HepG2 (cell line): ENCODE results near the gene DLG2. TPM values are rescaled to one million over a fixed set of nuclear protein-coding genes. Genes with fewer than 3 reads are reported as not detected.

ENCODE experiments used
- ATAC-seq: fragments of 200-7000 bp; cut with Tn5 transposase; 3 replicates; pipeline ENCODE4 v1.9.1; 2020; ENCODE audit warnings: mild to moderate bottlenecking, moderate library complexity
- BruUV-seq: library from RNA; stranded (reverse); fragments of 400-500 nt; replicated peaks from 2 replicates; lab custom pipeline; 2021; lab: Mats Ljungman, UMichigan
- CTCF ChIA-PET: fragments of 300-600 bp; formaldehyde crosslinking; extraction: SDS; loops from one replicate; lab custom pipeline; 2021; ENCODE audit warnings: low total read pairs, inconsistent platforms, low intra/inter-chr PET ratio; lab: Yijun Ruan, JAX
- POLR2A ChIA-PET: fragments of 350-600 bp; sonication (Branson Sonifier 250); formaldehyde crosslinking; loops from one replicate; lab custom pipeline; 2020; ENCODE audit warnings: antibody characterized with exemption, inconsistent platforms; lab: Yijun Ruan, JAX
- DNase-seq: peaks from one replicate; pipeline ENCODE4 v3.0.0-alpha.2; 2015; ENCODE audit warnings: low spot score
- FAIRE-seq: peaks from 3 replicates; lab custom pipeline; 2011; peaks lifted over from hg19 to GRCh38; lab: Jason Lieb, UNC
- H2AFZ ChIP-seq: one replicate; pipeline ENCODE4 v1.6.1; 2011; ENCODE audit warnings: low read length, inconsistent platforms
- H3K27ac ChIP-seq: fragments of 300-600 bp; 3 replicates; pipeline ENCODE4 v1.8.0; 2011; ENCODE audit warnings: mixed run types, mild to moderate bottlenecking, mixed read lengths, low read length, inconsistent platforms; ENCODE audit not compliant: insufficient read depth; ENCODE audit errors: extremely low read length
- H3K27me3 ChIP-seq, 2 experiments: fragments of 200-600 bp in 1 of 2; 2 replicates in 1 of 2; 3 replicates in 1 of 2; pipeline versions ENCODE4 v1.6.0 to v1.8.0; 2011; ENCODE audit warnings: low read length in 2 of 2, mild to moderate bottlenecking in 2 of 2, moderate library complexity in 2 of 2, inconsistent platforms in 1 of 2; ENCODE audit not compliant: insufficient read depth in 2 of 2, control insufficient read depth in 1 of 2
- H3K36me3 ChIP-seq, 2 experiments: fragments of 200-600 bp in 1 of 2; replicated peaks in 1 of 2; 2 replicates in 1 of 2; 3 replicates in 1 of 2; pipeline versions ENCODE4 v1.5.1 to v1.8.0; 2011; ENCODE audit warnings: low read length in 2 of 2, inconsistent platforms in 1 of 2; ENCODE audit not compliant: insufficient read depth in 2 of 2, control insufficient read depth in 1 of 2
- H3K4me1 ChIP-seq: 2 replicates; pipeline ENCODE4 v1.5.1; 2012; ENCODE audit warnings: low read length, inconsistent platforms; ENCODE audit not compliant: insufficient read depth
- H3K4me2 ChIP-seq: 2 replicates; pipeline ENCODE4 v1.6.0; 2011; ENCODE audit warnings: low read depth, low read length, inconsistent platforms
- H3K4me3 ChIP-seq, 3 experiments: fragments of 200-600 bp in 1 of 3; sonication (generic), shearing (Covaris generic) in 1 of 3; replicated peaks in 1 of 3; 2 replicates each; pipeline ENCODE4 v1.5.1; 2011 to 2016; ENCODE audit warnings: low read length in 3 of 3, inconsistent platforms in 2 of 3, low read depth in 2 of 3, mild to moderate bottlenecking in 2 of 3, control low read depth in 1 of 3, mixed read lengths in 1 of 3; ENCODE audit not compliant: insufficient read depth in 1 of 3
- H3K79me2 ChIP-seq: one replicate; pipeline ENCODE4 v1.6.1; 2011; ENCODE audit warnings: low read length, inconsistent platforms; ENCODE audit not compliant: insufficient read depth
- H3K9ac ChIP-seq: 2 replicates; pipeline ENCODE4 v1.6.0; 2011; ENCODE audit warnings: mild to moderate bottlenecking, low read depth, low read length, inconsistent platforms; ENCODE audit not compliant: insufficient read depth
- H3K9me3 ChIP-seq: 2 replicates; pipeline ENCODE4 v1.5.1; 2012; ENCODE audit warnings: mild to moderate bottlenecking, low read length
- H4K20me1 ChIP-seq: 2 replicates; pipeline ENCODE4 v1.6.0; 2011; ENCODE audit warnings: inconsistent platforms, mild to moderate bottlenecking, low read length, moderate library complexity; ENCODE audit not compliant: insufficient read depth
- CEBPB ChIP-seq: IDR thresholded peaks from 2 replicates; pipeline ENCODE4 v1.6.1; 2011; ENCODE audit warnings: low read depth, low read length, improper control_type of control experiment, borderline replicate concordance
- DR1 ChIP-seq: sonication (generic); formaldehyde crosslinking; IDR thresholded peaks from 2 replicates; pipeline ENCODE4 v1.8.0; 2021; ENCODE audit warnings: mild to moderate bottlenecking, missing genetic modification reagents, inconsistent platforms
- GLI4 ChIP-seq: sonication (generic); formaldehyde crosslinking; IDR thresholded peaks from 2 replicates; pipeline ENCODE4 v1.5.1; 2020; ENCODE audit warnings: missing genetic modification reagents, mild to moderate bottlenecking, moderate library complexity, borderline replicate concordance
- HDAC2 ChIP-seq: sonication (generic); formaldehyde crosslinking; IDR thresholded peaks from 2 replicates; pipeline ENCODE4 v1.4.0; 2020; ENCODE audit warnings: missing genetic modification reagents
- HNRNPH1 ChIP-seq: fragments of 200-400 bp; formaldehyde crosslinking; optimal IDR thresholded peaks from 2 replicates; pipeline ENCODE3; 2017; ENCODE audit warnings: mild to moderate bottlenecking, low read depth, low read length
- IKZF4 ChIP-seq: sonication (generic); formaldehyde crosslinking; IDR thresholded peaks from 2 replicates; pipeline ENCODE4 v1.5.1; 2020; ENCODE audit warnings: borderline replicate concordance, mild to moderate bottlenecking, low read depth, missing genetic modification reagents; ENCODE audit errors: not compliant biosample characterization
- KDM2A ChIP-seq: sonication (generic); formaldehyde crosslinking; IDR thresholded peaks from 2 replicates; pipeline ENCODE4 v1.4.0; 2020; ENCODE audit warnings: low read depth, missing genetic modification reagents, borderline replicate concordance
- MYNN ChIP-seq: sonication (generic); formaldehyde crosslinking; IDR thresholded peaks from 2 replicates; pipeline ENCODE4 v1.4.0; 2020; ENCODE audit warnings: mild to moderate bottlenecking, low read depth, missing genetic modification reagents
- SRF ChIP-seq: IDR thresholded peaks from 2 replicates; pipeline ENCODE4 v1.6.1; 2011; ENCODE audit warnings: mild to moderate bottlenecking, low read depth, low read length, moderate library complexity
- ZNF280D ChIP-seq: sonication (generic); formaldehyde crosslinking; IDR thresholded peaks from 2 replicates; pipeline ENCODE4 v1.5.1; 2020; ENCODE audit warnings: mild to moderate bottlenecking, missing genetic modification reagents
- ZNF367 ChIP-seq: sonication (generic); formaldehyde crosslinking; IDR thresholded peaks from 2 replicates; pipeline ENCODE4 v1.4.0; 2020; ENCODE audit warnings: missing genetic modification reagents, borderline replicate concordance
- ZNF496 ChIP-seq: sonication (generic); formaldehyde crosslinking; IDR thresholded peaks from 2 replicates; pipeline ENCODE4 v1.8.1; 2023; ENCODE audit warnings: mild to moderate bottlenecking, moderate library complexity, missing genetic modification reagents; ENCODE audit not compliant: insufficient replicate concordance
- WGBS: methylation state at CpG from one replicate; pipeline ENCODE4 v1.1.6; 2017; ENCODE audit warnings: low lambda C conversion rate; 5-methylcytosine and 5-hydroxymethylcytosine counted together
- in situ Hi-C: cut with HindIII; loops from 2 replicates; pipeline ENCODE4 v1.10.0; 2017; ENCODE audit warnings: low pct_unique_long_range_greater_than_20kb; ENCODE audit not compliant: extremely low pct_ligation_motif_present
- intact Hi-C: fragments of 100-400 bp; cut with micrococcal nuclease; formaldehyde crosslinking; loops from one replicate; pipeline ENCODE4 v1.10.0; 2022; ENCODE audit not compliant: unreplicated experiment
- polyA plus RNA-seq, 8 experiments: library from polyadenylated mRNA; depleted of rRNA in 3 of 8; stranded (reverse) in 7 of 8; unstranded in 1 of 8; fragments of >200 nt; fragmentation: Illumina TruSeq in 4 of 8; extraction: Trizol in 4 of 8; gene quantifications; 2 replicates each; pipeline versions ENCODE4 v1.2.1 to v1.2.3, GENCODE V29; 2011 to 2016; ENCODE audit warnings: low read depth in 4 of 8, missing spikeins in 1 of 8, mixed read lengths in 1 of 8; ENCODE audit not compliant: insufficient read depth in 1 of 8
- total RNA-seq, 5 experiments: library from RNA; depleted of rRNA; stranded (reverse); fragments of >200 nt; fragmentation: Illumina TruSeq; extraction: Trizol; gene quantifications; 2 replicates each; pipeline ENCODE4 v1.2.3, GENCODE V29; 2016; ENCODE audit warnings: low read depth in 1 of 5
- TF ChIP-seq, protein P1 (sequence below): conservative IDR thresholded peaks from 2 replicates; pipeline ENCODE4 v1.6.1; 2018; ENCODE audit warnings: missing genetic modification reagents
- TF ChIP-seq, protein P2 (sequence below): sonication (generic); formaldehyde crosslinking; IDR thresholded peaks from 2 replicates; pipeline ENCODE4 v1.4.0; 2020; ENCODE audit warnings: missing genetic modification reagents, borderline replicate concordance
- TF ChIP-seq, protein P3 (sequence below): sonication (generic); formaldehyde crosslinking; IDR thresholded peaks from 2 replicates; pipeline ENCODE4 v1.5.1; 2020; ENCODE audit warnings: mild to moderate bottlenecking, missing genetic modification reagents, borderline replicate concordance

DLG2 gene
- total and polyA plus RNA-seq, 2 of the 13 experiments (the other 11 are each of a cell fraction or from before 2014, with no cell fraction given) = 0.46 to 1.0 TPM

- no TSS peak for BruUV-seq
- Histone ChIP-seq H3K4me2 (no peak overlapping the region), H3K9me3 (no peaks in the 10 kb centered on the region), H3K79me2 (no peaks in the 10 kb centered on the region), H3K27me3 (no peaks in the 10 kb centered on the region), H2AFZ (no peak overlapping the region), H3K4me1 (no peaks in the 10 kb centered on the region), H3K4me3 (no peak overlapping the region), H3K9ac (no peak overlapping the region), H3K27ac (no peak overlapping the region), H3K36me3 (no peaks in the 10 kb centered on the region), H4K20me1 (no peaks in the 10 kb centered on the region)
- CTCF ChIA-PET = no interaction called here
- intact Hi-C loops (no loop called here), in situ Hi-C loops (loop anchor here (25.0 kb wide), 1 partner anchor 794 kb away; no protein-coding TSS in a partner anchor)
- POLR2A ChIA-PET = no interaction called here
- FAIRE-seq (no peak), ATAC-seq (no peak), DNase-seq (no peak)
- no peak for TF ChIP-seq GLI4 (CRISPR knock-in tag)
- no peak for TF ChIP-seq SRF
- no peak for TF ChIP-seq IKZF4 (CRISPR knock-in tag)
- TF ChIP-seq CEBPB = no peak
- TF ChIP-seq, protein P1, sequence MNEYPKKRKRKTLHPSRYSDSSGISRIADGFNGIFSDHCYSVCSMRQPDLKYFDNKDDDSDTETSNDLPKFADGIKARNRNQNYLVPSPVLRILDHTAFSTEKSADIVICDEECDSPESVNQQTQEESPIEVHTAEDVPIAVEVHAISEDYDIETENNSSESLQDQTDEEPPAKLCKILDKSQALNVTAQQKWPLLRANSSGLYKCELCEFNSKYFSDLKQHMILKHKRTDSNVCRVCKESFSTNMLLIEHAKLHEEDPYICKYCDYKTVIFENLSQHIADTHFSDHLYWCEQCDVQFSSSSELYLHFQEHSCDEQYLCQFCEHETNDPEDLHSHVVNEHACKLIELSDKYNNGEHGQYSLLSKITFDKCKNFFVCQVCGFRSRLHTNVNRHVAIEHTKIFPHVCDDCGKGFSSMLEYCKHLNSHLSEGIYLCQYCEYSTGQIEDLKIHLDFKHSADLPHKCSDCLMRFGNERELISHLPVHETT (CRISPR knock-in tag) = no peak
- TF ChIP-seq, protein P2, sequence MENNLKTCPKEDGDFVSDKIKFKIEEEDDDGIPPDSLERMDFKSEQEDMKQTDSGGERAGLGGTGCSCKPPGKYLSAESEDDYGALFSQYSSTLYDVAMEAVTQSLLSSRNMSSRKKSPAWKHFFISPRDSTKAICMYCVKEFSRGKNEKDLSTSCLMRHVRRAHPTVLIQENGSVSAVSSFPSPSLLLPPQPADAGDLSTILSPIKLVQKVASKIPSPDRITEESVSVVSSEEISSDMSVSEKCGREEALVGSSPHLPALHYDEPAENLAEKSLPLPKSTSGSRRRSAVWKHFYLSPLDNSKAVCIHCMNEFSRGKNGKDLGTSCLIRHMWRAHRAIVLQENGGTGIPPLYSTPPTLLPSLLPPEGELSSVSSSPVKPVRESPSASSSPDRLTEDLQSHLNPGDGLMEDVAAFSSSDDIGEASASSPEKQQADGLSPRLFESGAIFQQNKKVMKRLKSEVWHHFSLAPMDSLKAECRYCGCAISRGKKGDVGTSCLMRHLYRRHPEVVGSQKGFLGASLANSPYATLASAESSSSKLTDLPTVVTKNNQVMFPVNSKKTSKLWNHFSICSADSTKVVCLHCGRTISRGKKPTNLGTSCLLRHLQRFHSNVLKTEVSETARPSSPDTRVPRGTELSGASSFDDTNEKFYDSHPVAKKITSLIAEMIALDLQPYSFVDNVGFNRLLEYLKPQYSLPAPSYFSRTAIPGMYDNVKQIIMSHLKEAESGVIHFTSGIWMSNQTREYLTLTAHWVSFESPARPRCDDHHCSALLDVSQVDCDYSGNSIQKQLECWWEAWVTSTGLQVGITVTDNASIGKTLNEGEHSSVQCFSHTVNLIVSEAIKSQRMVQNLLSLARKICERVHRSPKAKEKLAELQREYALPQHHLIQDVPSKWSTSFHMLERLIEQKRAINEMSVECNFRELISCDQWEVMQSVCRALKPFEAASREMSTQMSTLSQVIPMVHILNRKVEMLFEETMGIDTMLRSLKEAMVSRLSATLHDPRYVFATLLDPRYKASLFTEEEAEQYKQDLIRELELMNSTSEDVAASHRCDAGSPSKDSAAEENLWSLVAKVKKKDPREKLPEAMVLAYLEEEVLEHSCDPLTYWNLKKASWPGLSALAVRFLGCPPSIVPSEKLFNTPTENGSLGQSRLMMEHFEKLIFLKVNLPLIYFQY = no peak
- no peak for TF ChIP-seq HDAC2 (CRISPR knock-in tag)
- TF ChIP-seq ZNF367 (CRISPR knock-in tag) = no peak
- no peak for TF ChIP-seq DR1 (CRISPR knock-in tag)
- no peak for TF ChIP-seq ZNF280D (CRISPR knock-in tag)
- TF ChIP-seq MYNN (CRISPR knock-in tag) = no peak
- TF ChIP-seq, protein P3, sequence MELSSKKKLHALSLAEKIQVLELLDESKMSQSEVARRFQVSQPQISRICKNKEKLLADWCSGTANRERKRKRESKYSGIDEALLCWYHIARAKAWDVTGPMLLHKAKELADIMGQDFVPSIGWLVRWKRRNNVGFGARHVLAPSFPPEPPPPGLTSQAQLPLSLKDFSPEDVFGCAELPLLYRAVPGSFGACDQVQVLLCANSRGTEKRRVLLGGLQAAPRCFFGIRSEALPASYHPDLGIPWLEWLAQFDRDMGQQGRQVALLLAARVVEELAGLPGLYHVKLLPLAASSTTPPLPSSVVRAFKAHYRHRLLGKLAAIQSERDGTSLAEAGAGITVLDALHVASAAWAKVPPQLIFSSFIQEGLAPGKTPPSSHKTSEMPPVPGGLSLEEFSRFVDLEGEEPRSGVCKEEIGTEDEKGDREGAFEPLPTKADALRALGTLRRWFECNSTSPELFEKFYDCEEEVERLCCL (CRISPR knock-in tag) = no peak
- no peak for TF ChIP-seq ZNF496
- no peak for TF ChIP-seq KDM2A
- no peak for TF ChIP-seq HNRNPH1
- 1% methylated on average over 2 of the region's 2 CpGs for WGBS
Measured at GRCh38 chr11:84793318-84793717, 833.8 kb downstream of the DLG2 start.
